Measurements from ENCODE around the gene COL8A1.
"Not testable (repeated sequence)": the region's sequence is repeated elsewhere in the genome, so short reads cannot be mapped to it uniquely, and the experiment has no call there.

The COL8A1 gene

DNA sequence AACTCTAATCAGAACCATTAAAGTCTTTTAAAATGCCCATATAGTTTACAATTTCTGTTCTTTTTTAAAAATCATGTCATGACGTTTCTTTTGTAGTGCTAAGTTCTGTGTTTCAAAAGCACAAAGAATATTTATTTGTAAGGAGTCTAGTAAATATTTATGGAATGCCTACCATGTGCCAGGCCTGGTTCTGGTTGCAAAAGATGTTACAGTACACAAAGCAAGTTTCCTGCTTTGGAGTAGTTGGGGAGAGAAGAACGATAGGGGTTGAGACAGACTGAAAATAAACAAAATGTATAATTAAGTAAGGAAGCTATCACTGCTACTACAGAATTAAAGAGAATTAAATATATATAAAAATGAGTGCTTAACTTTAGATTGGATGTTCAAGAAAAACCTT lies 92.5 kb downstream of the COL8A1 start:
- no peaks in the 10 kb centered on the region for H3K4me1 Mint-ChIP-seq (ENCODE audit: low read depth)
- H3K36me3 Mint-ChIP-seq = no peaks in the 10 kb centered on the region
- no peak overlapping the region for H3K27ac Mint-ChIP-seq
- peaks cover 4% of the 10 kb centered on the region for H3K27me3 Mint-ChIP-seq
- no peak overlapping the region for H3K4me3 Mint-ChIP-seq
- H3K9me3 Mint-ChIP-seq (ENCODE audit: low read depth) = no peaks in the 10 kb centered on the region

DNA sequence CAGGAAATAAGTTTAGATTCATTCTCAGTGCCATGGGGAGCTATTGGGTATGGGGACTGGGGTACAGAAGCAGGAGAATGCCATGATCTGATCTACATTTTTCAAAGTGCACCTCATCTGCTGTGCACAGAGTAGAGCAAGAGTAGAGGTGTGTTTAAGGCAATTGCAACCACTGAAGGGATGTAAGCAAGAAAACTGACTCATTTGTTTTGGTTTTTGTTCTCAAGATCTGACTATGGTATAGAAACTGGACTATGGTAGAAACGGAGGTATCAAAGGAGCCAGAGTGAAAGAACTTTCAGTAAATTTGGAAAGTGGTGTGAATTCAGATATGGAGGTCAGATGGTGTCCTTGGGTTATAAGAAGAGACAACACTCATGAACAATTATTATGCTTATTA lies 93.1 kb downstream of the COL8A1 start:
- Mint-ChIP-seq H3K36me3 (no peaks in the 10 kb centered on the region), H3K27ac (no peak overlapping the region)

GRCh38 chr3:99740371-99740770 lies 102.0 kb downstream of the COL8A1 start:
- H3K36me3 Mint-ChIP-seq; H3K4me1 Mint-ChIP-seq (ENCODE audit: low read depth); H3K4me3 Mint-ChIP-seq; H3K9me3 Mint-ChIP-seq (ENCODE audit: low read depth); H3K27me3 Mint-ChIP-seq; H3K27ac Mint-ChIP-seq: not testable (repeated sequence)

More for the DNA sequence above, 93.1 kb downstream of the COL8A1 start:
- Mint-ChIP-seq H3K27me3 (peaks cover 3% of the 10 kb centered on the region), H3K4me3 (no peak overlapping the region), H3K4me1 (ENCODE audit: low read depth) (no peaks in the 10 kb centered on the region), H3K9me3 (ENCODE audit: low read depth) (no peaks in the 10 kb centered on the region)

DNA sequence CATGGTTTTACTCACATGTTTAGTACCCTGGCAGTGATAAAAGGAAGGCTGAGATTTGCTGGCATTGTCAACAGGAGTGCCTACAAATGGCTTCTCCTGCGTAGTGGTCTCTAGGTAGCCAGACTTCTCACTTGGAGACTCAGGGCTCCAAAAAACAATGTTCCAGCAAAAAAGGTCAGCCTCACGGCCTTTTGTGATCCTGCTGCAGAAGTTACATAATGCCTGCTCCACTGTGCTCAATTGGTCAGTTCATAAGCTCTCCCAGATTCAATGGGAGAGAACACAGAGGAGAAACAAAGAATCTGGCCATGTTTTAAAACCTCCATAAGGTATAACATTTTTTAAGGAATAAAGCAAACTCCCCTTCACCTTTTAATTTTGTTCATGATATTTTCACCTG lies 103.2 kb downstream of the COL8A1 start:
- Mint-ChIP-seq H3K9me3 (ENCODE audit: low read depth) (no peaks in the 10 kb centered on the region), H3K36me3 (no peaks in the 10 kb centered on the region), H3K4me3 (no peak overlapping the region), H3K27me3 (peaks cover 7% of the 10 kb centered on the region), H3K4me1 (ENCODE audit: low read depth) (no peaks in the 10 kb centered on the region), H3K27ac (no peak overlapping the region)

DNA sequence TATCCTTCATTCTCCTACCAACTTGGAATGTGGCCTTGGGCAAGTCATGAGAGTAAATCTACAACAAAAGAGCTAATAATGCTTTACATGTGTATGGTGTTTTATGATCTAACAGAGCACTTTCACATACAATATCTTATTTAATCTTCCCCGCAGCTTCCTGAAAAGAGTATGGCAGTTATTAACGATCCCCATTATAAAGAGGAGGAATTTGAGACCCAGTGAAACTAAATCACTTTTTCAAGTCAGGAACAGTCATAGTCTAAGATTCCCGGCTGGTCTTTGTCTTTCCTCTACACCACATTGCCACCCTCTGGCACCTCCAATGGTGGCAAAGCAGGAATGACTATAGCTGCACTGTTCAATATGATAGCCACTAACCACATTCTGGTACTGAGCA lies 109.5 kb downstream of the COL8A1 start:
- H3K27me3 Mint-ChIP-seq = peaks cover 7% of the 10 kb centered on the region
- no peaks in the 10 kb centered on the region for H3K9me3 Mint-ChIP-seq (ENCODE audit: low read depth)
- H3K36me3 Mint-ChIP-seq = no peaks in the 10 kb centered on the region
- no peaks in the 10 kb centered on the region for H3K4me1 Mint-ChIP-seq (ENCODE audit: low read depth)
- H3K4me3 Mint-ChIP-seq = no peak overlapping the region
- no peak overlapping the region for H3K27ac Mint-ChIP-seq

- H3K9me3 Mint-ChIP-seq (ENCODE audit: low read depth) = no peaks in the 10 kb centered on the region
- H3K36me3 Mint-ChIP-seq = no peaks in the 10 kb centered on the region
- H3K4me3 Mint-ChIP-seq = no peak overlapping the region
- H3K27me3 Mint-ChIP-seq = peaks cover 6% of the 10 kb centered on the region
- H3K27ac Mint-ChIP-seq = no peak overlapping the region
- no peaks in the 10 kb centered on the region for H3K4me1 Mint-ChIP-seq (ENCODE audit: low read depth)
Measured at GRCh38 chr3:99751649-99752048, 113.3 kb downstream of the COL8A1 start.

DNA sequence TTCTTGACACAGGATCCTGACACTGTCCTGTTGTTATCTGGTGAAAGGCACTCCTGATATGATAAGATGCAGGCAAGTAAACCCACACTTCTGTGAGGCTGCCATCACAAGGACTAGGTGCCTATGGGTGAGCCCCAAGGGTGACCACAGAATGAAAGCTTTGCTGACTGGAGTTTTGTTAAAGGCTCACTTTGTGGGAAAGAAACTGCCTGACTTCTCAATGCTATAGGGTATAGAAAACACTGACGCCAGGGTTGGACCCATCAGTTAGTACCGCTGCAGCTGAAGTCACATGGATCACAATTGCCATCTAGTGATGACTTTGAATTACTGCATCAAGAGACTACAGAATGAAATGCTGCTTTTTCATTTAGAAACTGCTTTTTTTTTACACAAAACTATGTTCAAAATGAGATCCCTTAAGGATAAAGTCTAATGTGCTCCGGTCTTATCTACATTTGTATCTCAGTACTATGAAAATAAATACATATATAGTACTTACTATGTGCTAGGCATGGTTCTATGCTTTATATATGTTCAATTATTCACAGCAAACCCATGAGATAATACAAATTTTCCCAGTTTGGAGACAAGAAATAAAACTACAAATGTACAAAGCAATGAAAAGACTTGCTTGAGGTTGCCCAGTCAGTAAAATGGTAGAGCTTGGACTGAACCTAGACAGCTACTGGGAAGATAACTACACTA lies 115.0 kb downstream of the COL8A1 start:
- no peaks in the 10 kb centered on the region for H3K9me3 Mint-ChIP-seq (ENCODE audit: low read depth)
- no peaks in the 10 kb centered on the region for H3K36me3 Mint-ChIP-seq
- H3K27me3 Mint-ChIP-seq = peaks cover 6% of the 10 kb centered on the region
- no peak overlapping the region for H3K27ac Mint-ChIP-seq
- no peaks in the 10 kb centered on the region for H3K4me1 Mint-ChIP-seq (ENCODE audit: low read depth)
- H3K4me3 Mint-ChIP-seq = no peak overlapping the region

GRCh38 chr3:99755831-99756230 lies 117.4 kb downstream of the COL8A1 start:
- H3K27me3 Mint-ChIP-seq = peaks cover 8% of the 10 kb centered on the region
- H3K4me3 Mint-ChIP-seq = no peak overlapping the region
- H3K36me3 Mint-ChIP-seq = no peaks in the 10 kb centered on the region
- no peaks in the 10 kb centered on the region for H3K4me1 Mint-ChIP-seq (ENCODE audit: low read depth)
- H3K9me3 Mint-ChIP-seq (ENCODE audit: low read depth) = no peaks in the 10 kb centered on the region
- H3K27ac Mint-ChIP-seq = no peak overlapping the region

DNA sequence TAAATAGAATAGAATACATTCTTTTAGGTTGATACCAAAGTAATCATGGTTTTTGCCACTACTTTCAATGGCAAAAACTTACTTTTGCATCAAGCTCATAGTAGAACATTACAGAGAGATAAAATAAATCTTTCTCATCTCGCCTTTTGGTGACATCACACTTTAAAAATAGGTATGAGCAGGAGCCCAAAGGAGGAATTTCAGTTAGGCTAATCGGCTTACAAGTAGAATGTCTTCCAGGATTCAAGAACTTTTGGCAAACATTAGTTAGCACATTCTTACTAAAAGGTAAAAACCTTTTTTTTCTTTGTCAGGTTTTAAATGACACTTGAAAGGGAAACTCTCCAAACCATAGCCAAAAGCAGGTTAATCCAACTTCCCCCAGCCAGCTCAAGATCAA lies 119.6 kb downstream of the COL8A1 start:
- Mint-ChIP-seq H3K4me3 (no peak overlapping the region), H3K4me1 (ENCODE audit: low read depth) (no peaks in the 10 kb centered on the region), H3K9me3 (ENCODE audit: low read depth) (no peaks in the 10 kb centered on the region), H3K27ac (no peak overlapping the region), H3K36me3 (no peaks in the 10 kb centered on the region), H3K27me3 (peaks cover 8% of the 10 kb centered on the region)

DNA sequence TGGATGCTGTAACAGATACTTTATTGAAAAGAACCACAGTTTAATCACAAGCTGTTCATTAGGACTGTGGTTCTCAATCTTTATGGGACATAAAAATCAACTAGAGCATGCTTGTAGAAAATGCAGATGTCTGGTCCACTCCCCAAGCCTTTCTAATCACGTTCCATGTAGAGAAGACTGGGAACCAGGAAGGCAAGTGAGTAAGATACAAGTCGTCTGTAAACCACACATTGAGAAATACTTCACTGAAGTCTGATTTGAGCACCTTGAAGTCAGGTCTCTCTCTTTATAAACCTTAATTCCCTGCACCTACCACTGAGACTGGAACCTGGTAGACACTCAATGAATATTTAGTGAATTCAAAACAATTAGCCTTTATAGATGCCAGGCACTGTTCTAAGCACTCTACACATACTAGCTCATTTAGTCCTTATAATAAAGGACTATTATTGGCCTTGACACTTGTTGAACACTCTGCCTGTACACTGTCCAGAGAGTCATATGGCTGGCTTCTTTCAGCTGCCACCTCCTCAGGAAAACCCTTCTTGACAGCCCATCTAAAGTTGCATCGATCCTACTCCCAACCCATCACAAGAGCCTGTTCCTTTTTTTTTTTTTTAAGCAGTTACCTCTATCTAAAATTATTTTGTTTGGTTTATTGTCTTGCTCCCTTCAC lies 120.2 kb downstream of the COL8A1 start:
- no peak overlapping the region for H3K4me3 Mint-ChIP-seq
- peaks cover 8% of the 10 kb centered on the region for H3K27me3 Mint-ChIP-seq
- H3K4me1 Mint-ChIP-seq (ENCODE audit: low read depth) = no peaks in the 10 kb centered on the region
- no peaks in the 10 kb centered on the region for H3K36me3 Mint-ChIP-seq
- no peaks in the 10 kb centered on the region for H3K9me3 Mint-ChIP-seq (ENCODE audit: low read depth)
- no peak overlapping the region for H3K27ac Mint-ChIP-seq

DNA sequence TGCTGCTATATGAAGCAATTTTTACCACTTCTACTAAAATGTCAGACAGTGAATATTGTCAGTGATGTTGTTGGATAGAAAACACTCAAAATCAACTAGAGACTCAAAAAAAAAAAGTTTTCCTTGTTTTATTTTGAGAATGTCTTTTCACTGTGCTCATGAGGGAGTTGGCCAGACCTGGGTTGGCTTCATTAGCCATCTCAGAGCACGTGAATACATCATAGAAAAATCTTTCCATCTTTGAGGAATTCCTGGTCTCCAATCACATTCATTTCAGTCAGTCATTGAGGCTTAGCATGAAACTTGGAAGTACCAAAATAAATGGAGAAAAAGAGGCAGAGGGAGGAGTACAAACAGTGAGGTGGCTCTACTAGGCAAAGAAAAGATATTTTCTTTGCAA lies 121.6 kb downstream of the COL8A1 start:
- H3K9me3 Mint-ChIP-seq (ENCODE audit: low read depth) = no peaks in the 10 kb centered on the region

GRCh38 chr3:99760629-99761028 lies 122.2 kb downstream of the COL8A1 start:
- no peaks in the 10 kb centered on the region for H3K36me3 Mint-ChIP-seq
- no peaks in the 10 kb centered on the region for H3K9me3 Mint-ChIP-seq (ENCODE audit: low read depth)
- H3K4me3 Mint-ChIP-seq = no peak overlapping the region
- H3K27me3 Mint-ChIP-seq = peaks cover 8% of the 10 kb centered on the region
- H3K4me1 Mint-ChIP-seq (ENCODE audit: low read depth) = no peaks in the 10 kb centered on the region
- H3K27ac Mint-ChIP-seq = no peak overlapping the region

More for the DNA sequence above, 121.6 kb downstream of the COL8A1 start:
- H3K36me3 Mint-ChIP-seq = no peaks in the 10 kb centered on the region
- H3K4me1 Mint-ChIP-seq (ENCODE audit: low read depth) = no peaks in the 10 kb centered on the region
- H3K27ac Mint-ChIP-seq = no peak overlapping the region
- no peak overlapping the region for H3K4me3 Mint-ChIP-seq
- H3K27me3 Mint-ChIP-seq = peaks cover 8% of the 10 kb centered on the region

- Mint-ChIP-seq H3K36me3 (no peaks in the 10 kb centered on the region), H3K9me3 (ENCODE audit: low read depth) (no peaks in the 10 kb centered on the region), H3K4me3 (no peak overlapping the region), H3K4me1 (ENCODE audit: low read depth) (no peaks in the 10 kb centered on the region), H3K27me3 (peaks cover 10% of the 10 kb centered on the region), H3K27ac (no peak overlapping the region)
Measured at GRCh38 chr3:99761415-99762165, 123.2 kb downstream of the COL8A1 start.

- Mint-ChIP-seq H3K9me3 (ENCODE audit: low read depth) (no peaks in the 10 kb centered on the region), H3K36me3 (no peaks in the 10 kb centered on the region), H3K27me3 (peaks cover 12% of the 10 kb centered on the region), H3K4me3 (no peak overlapping the region), H3K4me1 (ENCODE audit: low read depth) (no peaks in the 10 kb centered on the region), H3K27ac (no peak overlapping the region)
Measured at GRCh38 chr3:99762901-99763300, 124.5 kb downstream of the COL8A1 start.

DNA sequence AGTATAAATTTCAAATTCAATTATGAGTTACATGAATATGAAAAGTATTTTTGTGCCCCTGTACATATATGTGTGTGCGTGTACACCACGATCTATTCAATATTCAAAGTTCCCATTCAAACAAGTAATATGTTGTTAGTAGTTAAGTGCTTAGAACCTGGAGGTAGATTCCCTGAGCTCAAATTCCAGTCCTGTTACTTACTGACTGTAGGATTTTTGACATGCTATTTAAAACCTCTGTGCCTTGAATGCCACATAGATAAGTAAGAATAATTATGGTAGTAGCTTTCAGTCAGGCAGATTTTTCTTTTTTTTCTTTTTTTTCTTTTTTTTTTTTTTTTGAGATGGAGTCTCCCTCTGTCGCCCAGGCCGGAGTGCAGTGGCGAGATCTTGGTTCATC lies 126.0 kb downstream of the COL8A1 start:
- Mint-ChIP-seq H3K9me3 (ENCODE audit: low read depth) (no peaks in the 10 kb centered on the region), H3K4me3 (no peak overlapping the region), H3K27ac (no peak overlapping the region), H3K4me1 (ENCODE audit: low read depth) (no peaks in the 10 kb centered on the region), H3K27me3 (peaks cover 12% of the 10 kb centered on the region), H3K36me3 (no peaks in the 10 kb centered on the region)

Measured in activated naive CD8-positive, alpha-beta T cell (primary cell).